ENCODE data around the gene LDLR.
"Not testable (repeated sequence)": the region's sequence is repeated elsewhere in the genome, so short reads cannot be mapped to it uniquely, and the experiment has no call there.

LDLR gene

GRCh38 chr19:11064831-11065303, 24.4 kb upstream of the LDLR start:
- H3K4me3 Mint-ChIP-seq, result no peak overlapping the region
- no peak for DNase-seq

GRCh38 chr19:11066326-11066725, 22.9 kb upstream of the LDLR start:
- Mint-ChIP-seq H3K36me3 (ENCODE audit: low read depth) (peaks cover 65% of the 10 kb centered on the region), H3K4me3 (no peak overlapping the region)

More at GRCh38 chr19:11064831-11065303, 24.4 kb upstream of the LDLR start:
- Mint-ChIP-seq H3K4me1 (peaks cover 17% of the 10 kb centered on the region), H3K27me3 (ENCODE audit: low read depth, poor library complexity) (peaks cover 4% of the 10 kb centered on the region), H3K27ac (peak overlapping the region; percentile 97), H3K36me3 (ENCODE audit: low read depth) (peaks cover 75% of the 10 kb centered on the region), H3K9me3 (peaks cover 14% of the 10 kb centered on the region)
- TF ChIP-seq, protein P1, sequence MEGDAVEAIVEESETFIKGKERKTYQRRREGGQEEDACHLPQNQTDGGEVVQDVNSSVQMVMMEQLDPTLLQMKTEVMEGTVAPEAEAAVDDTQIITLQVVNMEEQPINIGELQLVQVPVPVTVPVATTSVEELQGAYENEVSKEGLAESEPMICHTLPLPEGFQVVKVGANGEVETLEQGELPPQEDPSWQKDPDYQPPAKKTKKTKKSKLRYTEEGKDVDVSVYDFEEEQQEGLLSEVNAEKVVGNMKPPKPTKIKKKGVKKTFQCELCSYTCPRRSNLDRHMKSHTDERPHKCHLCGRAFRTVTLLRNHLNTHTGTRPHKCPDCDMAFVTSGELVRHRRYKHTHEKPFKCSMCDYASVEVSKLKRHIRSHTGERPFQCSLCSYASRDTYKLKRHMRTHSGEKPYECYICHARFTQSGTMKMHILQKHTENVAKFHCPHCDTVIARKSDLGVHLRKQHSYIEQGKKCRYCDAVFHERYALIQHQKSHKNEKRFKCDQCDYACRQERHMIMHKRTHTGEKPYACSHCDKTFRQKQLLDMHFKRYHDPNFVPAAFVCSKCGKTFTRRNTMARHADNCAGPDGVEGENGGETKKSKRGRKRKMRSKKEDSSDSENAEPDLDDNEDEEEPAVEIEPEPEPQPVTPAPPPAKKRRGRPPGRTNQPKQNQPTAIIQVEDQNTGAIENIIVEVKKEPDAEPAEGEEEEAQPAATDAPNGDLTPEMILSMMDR (IDR thresholded peaks at IDR 0.05), result no peak

GRCh38 chr19:11067356-11068113, 21.7 kb upstream of the LDLR start:
- H3K27me3 Mint-ChIP-seq (ENCODE audit: low read depth, poor library complexity), result peaks cover 6% of the 10 kb centered on the region
- H3K9me3 Mint-ChIP-seq, result peaks cover 14% of the 10 kb centered on the region
- DNase-seq, result no peak
- H3K4me1 Mint-ChIP-seq, result peaks cover 17% of the 10 kb centered on the region
- H3K4me3 Mint-ChIP-seq, result no peak overlapping the region
- peak overlapping the region; percentile 59 for H3K27ac Mint-ChIP-seq
- TF ChIP-seq, protein P1 (IDR thresholded peaks at IDR 0.05), result no peak
- peaks cover 57% of the 10 kb centered on the region for H3K36me3 Mint-ChIP-seq (ENCODE audit: low read depth)

More at GRCh38 chr19:11066326-11066725, 22.9 kb upstream of the LDLR start:
- Mint-ChIP-seq H3K27ac (peak overlapping the region; percentile 51), H3K9me3 (peaks cover 14% of the 10 kb centered on the region), H3K4me1 (peaks cover 17% of the 10 kb centered on the region), H3K27me3 (ENCODE audit: low read depth, poor library complexity) (peaks cover 6% of the 10 kb centered on the region)
- no peak for DNase-seq
- TF ChIP-seq, protein P1 (IDR thresholded peaks at IDR 0.05), result no peak

- TF ChIP-seq, protein P1 (IDR thresholded peaks at IDR 0.05), result no peak
- no peak overlapping the region for H3K4me3 Mint-ChIP-seq
- no peak overlapping the region for H3K27ac Mint-ChIP-seq
- H3K36me3 Mint-ChIP-seq (ENCODE audit: low read depth), result peaks cover 45% of the 10 kb centered on the region
- H3K4me1 Mint-ChIP-seq, result peaks cover 17% of the 10 kb centered on the region
- DNase-seq, result no peak
- H3K9me3 Mint-ChIP-seq, result peaks cover 14% of the 10 kb centered on the region
- H3K27me3 Mint-ChIP-seq (ENCODE audit: low read depth, poor library complexity), result peaks cover 6% of the 10 kb centered on the region
Observed at GRCh38 chr19:11069561-11069960, 19.7 kb upstream of the LDLR start.

- Mint-ChIP-seq H3K9me3 (peaks cover 14% of the 10 kb centered on the region), H3K27me3 (ENCODE audit: low read depth, poor library complexity) (peaks cover 6% of the 10 kb centered on the region), H3K36me3 (ENCODE audit: low read depth) (peaks cover 42% of the 10 kb centered on the region), H3K4me3 (no peak overlapping the region), H3K4me1 (peaks cover 13% of the 10 kb centered on the region), H3K27ac (no peak overlapping the region)
- no peak for DNase-seq
- TF ChIP-seq, protein P1 (IDR thresholded peaks at IDR 0.05), result no peak
Observed at GRCh38 chr19:11070123-11070522, 19.1 kb upstream of the LDLR start.

DNA sequence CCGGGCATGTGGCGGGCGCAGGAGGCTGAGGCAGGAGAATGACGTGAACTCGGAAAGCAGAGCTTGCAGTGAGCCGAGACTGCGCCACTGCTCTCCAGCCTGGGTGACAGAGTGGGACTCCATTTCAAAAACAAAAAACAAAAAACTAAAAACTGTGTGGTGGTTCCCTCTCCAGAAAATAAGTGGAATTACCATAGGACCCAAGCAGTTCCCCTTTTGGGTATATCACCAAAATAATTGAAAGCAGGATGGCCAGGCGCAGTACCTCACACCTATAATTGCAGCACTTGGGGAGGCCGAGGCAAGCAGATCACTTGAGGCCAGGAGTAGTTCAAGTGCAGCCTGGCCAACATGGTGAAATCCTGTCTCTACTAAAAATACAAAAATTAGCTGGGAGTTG, 15.7 kb upstream of the LDLR start:
- Mint-ChIP-seq H3K9me3 (peaks cover 3% of the 10 kb centered on the region), H3K27ac (no peak overlapping the region), H3K4me3 (no peak overlapping the region), H3K27me3 (ENCODE audit: low read depth, poor library complexity) (peaks cover 8% of the 10 kb centered on the region), H3K4me1 (peaks cover 11% of the 10 kb centered on the region), H3K36me3 (ENCODE audit: low read depth) (peaks cover 24% of the 10 kb centered on the region)
- DNase-seq, result no peak
- TF ChIP-seq, protein P1 (IDR thresholded peaks at IDR 0.05), result no peak

GRCh38 chr19:11076792-11077191, 12.5 kb upstream of the LDLR start:
- H3K27me3 Mint-ChIP-seq (ENCODE audit: low read depth, poor library complexity); H3K4me1 Mint-ChIP-seq; H3K27ac Mint-ChIP-seq: not testable (repeated sequence)

More at GRCh38 chr19:11076792-11077191, 12.5 kb upstream of the LDLR start:
- not testable (repeated sequence) for DNase-seq, H3K4me3 Mint-ChIP-seq, H3K9me3 Mint-ChIP-seq
- peaks cover 30% of the 10 kb centered on the region for H3K36me3 Mint-ChIP-seq (ENCODE audit: low read depth)

Data from nephron progenitor cell (in vitro differentiated cells).